SK-N-SH (cell line): ENCODE data around the gene ERC2. TPM values are rescaled to one million over a fixed set of nuclear protein-coding genes. Genes with fewer than 3 reads are reported as not detected.

ENCODE experiments used
- CTCF ChIA-PET: fragments of 300-600, 350-600 bp; formaldehyde crosslinking; extraction: SDS; loops from one replicate; lab custom pipeline; 2021; lab: Yijun Ruan, JAX
- POLR2A ChIA-PET: fragments of 350-600 bp; sonication (Branson Sonifier 250); formaldehyde crosslinking; extraction: SDS; loops from one replicate; lab custom pipeline; 2020; ENCODE audit warnings: antibody characterized with exemption, inconsistent platforms; lab: Yijun Ruan, JAX
- DNase-seq: peaks from one replicate; pipeline ENCODE4 v3.0.0; 2012
- H2AFZ ChIP-seq: fragments of 200-600 bp; sonication (generic); 2 replicates; pipeline ENCODE4 v1.8.1; 2016; ENCODE audit warnings: antibody characterized with exemption, mild to moderate bottlenecking, low read depth
- H3F3A ChIP-seq: fragments of 200-600 bp; sonication (generic); replicated peaks from 2 replicates; pipeline ENCODE3; 2016; ENCODE audit warnings: antibody characterized with exemption, mild to moderate bottlenecking; ENCODE audit not compliant: insufficient read depth
- H3K27ac ChIP-seq, 2 experiments: fragments of 200-500 bp in 1 of 2; fragments of 200-600 bp in 1 of 2; sonication (Bioruptor generic) in 1 of 2; sonication (generic), shearing (Covaris generic) in 1 of 2; 2 replicates each; pipeline versions ENCODE4 v1.5.1 to v1.6.1; 2014 to 2016; ENCODE audit warnings: low read depth in 2 of 2, inconsistent platforms in 1 of 2, low read length in 1 of 2, mild to moderate bottlenecking in 1 of 2, mixed read lengths in 1 of 2
- H3K27me3 ChIP-seq: fragments of 200-600 bp; sonication (generic), shearing (Covaris generic); 2 replicates; pipeline ENCODE4 v1.6.1; 2016; ENCODE audit warnings: mixed run types; ENCODE audit not compliant: insufficient read depth
- H3K36me3 ChIP-seq, 2 experiments: fragments of 200-500 bp in 1 of 2; fragments of 200-600 bp in 1 of 2; sonication (Bioruptor generic) in 1 of 2; sonication (generic) in 1 of 2; replicated peaks in 1 of 2; 2 replicates each; pipeline versions ENCODE3 to v1.5.1; 2014 to 2016; ENCODE audit warnings: low read length in 1 of 2, mild to moderate bottlenecking in 1 of 2; ENCODE audit not compliant: insufficient read depth in 2 of 2, control insufficient read depth in 1 of 2
- H3K4me1 ChIP-seq, 2 experiments: fragments of 200-500 bp in 1 of 2; fragments of 200-600 bp in 1 of 2; sonication (Bioruptor generic) in 1 of 2; sonication (generic), shearing (Covaris generic) in 1 of 2; 2 replicates each; pipeline versions ENCODE4 v1.5.1 to v1.6.1; 2014 to 2016; ENCODE audit warnings: low read depth in 1 of 2, low read length in 1 of 2, mixed run types in 1 of 2; ENCODE audit not compliant: insufficient read depth in 2 of 2, control insufficient read depth in 1 of 2
- H3K4me2 ChIP-seq: fragments of 200-600 bp; sonication (generic), shearing (Covaris generic); 2 replicates; pipeline ENCODE4 v1.6.1; 2017; ENCODE audit warnings: mixed run types
- H3K4me3 ChIP-seq, 2 experiments: fragments of 200-500 bp in 1 of 2; fragments of 200-600 bp in 1 of 2; sonication (Bioruptor generic) in 1 of 2; sonication (generic), shearing (Covaris generic) in 1 of 2; 2 replicates each; pipeline versions ENCODE4 v1.5.1 to v1.8.1; 2014 to 2016; ENCODE audit warnings: low read depth in 2 of 2, inconsistent platforms in 1 of 2, low read length in 1 of 2, mild to moderate bottlenecking in 1 of 2, mixed read lengths in 1 of 2, moderate library complexity in 1 of 2
- H3K79me2 ChIP-seq: fragments of 200-600 bp; sonication (generic); 2 replicates; pipeline ENCODE4 v1.8.1; 2017; ENCODE audit warnings: mild to moderate bottlenecking; ENCODE audit not compliant: insufficient read depth
- H3K9ac ChIP-seq: fragments of 200-600 bp; sonication (generic); 2 replicates; pipeline ENCODE4 v1.6.1; 2017; ENCODE audit warnings: mixed run types
- H3K9me2 ChIP-seq: fragments of 200-600 bp; sonication (generic); 2 replicates; pipeline ENCODE4 v1.6.1; 2017; ENCODE audit warnings: mixed run types
- H3K9me3 ChIP-seq: fragments of 200-600 bp; sonication (generic); 2 replicates; pipeline ENCODE4 v1.6.1; 2017; ENCODE audit warnings: mixed run types, mild to moderate bottlenecking, moderate library complexity
- H4K20me1 ChIP-seq: fragments of 200-600 bp; sonication (generic); 2 replicates; pipeline ENCODE4 v1.6.1; 2017; ENCODE audit warnings: mild to moderate bottlenecking, mixed run types; ENCODE audit not compliant: insufficient read depth
- CHD2 ChIP-seq: fragments of 150-350 bp; IDR thresholded peaks from 2 replicates; pipeline ENCODE4 v1.6.1; 2018; ENCODE audit warnings: low read length; ENCODE audit not compliant: partially characterized antibody
- CTCF ChIP-seq: fragments of 200-600 bp; sonication (generic); IDR thresholded peaks from 2 replicates; pipeline ENCODE4 v1.6.1; 2017; ENCODE audit warnings: antibody characterized with exemption, mild to moderate bottlenecking, moderate library complexity
- ELF1 ChIP-seq: IDR thresholded peaks from 2 replicates; pipeline ENCODE4 v1.4.0; 2012
- EP300 ChIP-seq, 2 experiments: IDR thresholded peaks; 2 replicates each; pipeline versions ENCODE4 v1.4.0 to v1.6.1; 2012; ENCODE audit warnings: borderline replicate concordance in 1 of 2, low read depth in 1 of 2, low read length in 1 of 2
- EZH2phosphoT487 ChIP-seq: fragments of 200-600 bp; sonication (generic); IDR thresholded peaks from 2 replicates; pipeline ENCODE4 v1.6.1; 2017; ENCODE audit warnings: low read depth, mixed run types, mild to moderate bottlenecking, antibody characterized with exemption, moderate library complexity, borderline replicate concordance
- FOXJ3 ChIP-seq: sonication (generic); formaldehyde crosslinking; IDR thresholded peaks from 2 replicates; pipeline ENCODE4 v1.5.1; 2020; ENCODE audit warnings: mild to moderate bottlenecking, missing genetic modification reagents
- MEF2A ChIP-seq: IDR thresholded peaks from 2 replicates; pipeline ENCODE4 v1.4.0; 2012; ENCODE audit warnings: low read depth, borderline replicate concordance
- RAD21 ChIP-seq: IDR thresholded peaks from 2 replicates; pipeline ENCODE4 v1.6.1; 2012; ENCODE audit warnings: mild to moderate bottlenecking, low read length
- RFX5 ChIP-seq: IDR thresholded peaks from 2 replicates; pipeline ENCODE4 v1.6.1; 2012; ENCODE audit warnings: mild to moderate bottlenecking, improper control_type of control experiment, low read length
- RXRA ChIP-seq: IDR thresholded peaks from 2 replicates; pipeline ENCODE4 v1.4.0; 2012; ENCODE audit warnings: low read depth, mild to moderate bottlenecking, borderline replicate concordance
- SIN3A ChIP-seq: IDR thresholded peaks from 2 replicates; pipeline ENCODE4 v1.6.1; 2012; ENCODE audit warnings: low read depth, mild to moderate bottlenecking, low read length, moderate library complexity, borderline replicate concordance
- TEAD4 ChIP-seq: IDR thresholded peaks from 2 replicates; pipeline ENCODE4 v1.4.0; 2012; ENCODE audit warnings: mild to moderate bottlenecking, borderline replicate concordance; ENCODE audit not compliant: insufficient read depth
- USF1 ChIP-seq: IDR thresholded peaks from 2 replicates; pipeline ENCODE4 v1.4.0; 2012; ENCODE audit warnings: low read depth, borderline replicate concordance
- YY1 ChIP-seq: IDR thresholded peaks from 2 replicates; pipeline ENCODE4 v1.4.0; 2012; ENCODE audit warnings: low read depth, mild to moderate bottlenecking
- WGBS: methylation state at CpG from one replicate; pipeline ENCODE4 v1.1.6; 2017; ENCODE audit warnings: low lambda C conversion rate; 5-methylcytosine and 5-hydroxymethylcytosine counted together
- polyA plus RNA-seq, 3 experiments: library from polyadenylated mRNA; depleted of rRNA; stranded (reverse); fragments of >200 nt; gene quantifications; 2 replicates each; pipeline ENCODE4 v1.2.3, GENCODE V29; 2012
- TF ChIP-seq, protein P1 (sequence below): IDR thresholded peaks from 2 replicates; pipeline ENCODE4; 2012

Gene ERC2
- polyA plus RNA-seq, 1 of the 3 experiments (the other 2 are of a cell fraction) = 1.6 TPM

GRCh38 chr3:55935241-55935640 lies 533.0 kb downstream of the ERC2 start:
- no peak overlapping the region for H3K9ac ChIP-seq
- CTCF ChIA-PET = interaction anchor here (0.6 kb wide), 1 partner anchor 382 kb away, joined by 3 read pairs; no protein-coding TSS in a partner anchor
- H3K36me3 ChIP-seq = no peaks in the 10 kb centered on the region
- no peaks in the 10 kb centered on the region for H4K20me1 ChIP-seq
- H3K4me2 ChIP-seq = no peak overlapping the region
- H3F3A ChIP-seq = no peaks in the 10 kb centered on the region
- H3K9me3 ChIP-seq = no peaks in the 10 kb centered on the region
- TF ChIP-seq RFX5 (no peak), SIN3A (no peak), USF1 (no peak), TEAD4 (no peak), YY1 (no peak), FOXJ3 (CRISPR knock-in tag) (no peak), RAD21 (no peak), CHD2 (no peak), EZH2phosphoT487 (no peak)
- TF ChIP-seq, all 33 proteins: peak for 0
- POLR2A ChIA-PET = no interaction called here
- Histone ChIP-seq H3K4me3 (no peak overlapping the region), H3K4me1 (no peaks in the 10 kb centered on the region), H3K79me2 (no peaks in the 10 kb centered on the region), H3K27ac (no peak overlapping the region), H3K27me3 (no peaks in the 10 kb centered on the region), H2AFZ (no peak overlapping the region), H3K9me2 (no peaks in the 10 kb centered on the region)
- no peak for DNase-seq
- 45% methylated on average over 3 of the region's 4 CpGs for WGBS

- Histone ChIP-seq H2AFZ (no peak overlapping the region), H3K4me1 (no peaks in the 10 kb centered on the region), H3K4me2 (no peak overlapping the region), H3K9me2 (no peaks in the 10 kb centered on the region), H3K4me3 (no peak overlapping the region), H3K79me2 (no peaks in the 10 kb centered on the region), H3K27ac (no peak overlapping the region), H3K9ac (no peak overlapping the region), H3K36me3 (no peaks in the 10 kb centered on the region), H3K27me3 (no peaks in the 10 kb centered on the region), H3K9me3 (no peaks in the 10 kb centered on the region), H3F3A (no peaks in the 10 kb centered on the region), H4K20me1 (no peaks in the 10 kb centered on the region)
- TF ChIP-seq, protein P1, sequence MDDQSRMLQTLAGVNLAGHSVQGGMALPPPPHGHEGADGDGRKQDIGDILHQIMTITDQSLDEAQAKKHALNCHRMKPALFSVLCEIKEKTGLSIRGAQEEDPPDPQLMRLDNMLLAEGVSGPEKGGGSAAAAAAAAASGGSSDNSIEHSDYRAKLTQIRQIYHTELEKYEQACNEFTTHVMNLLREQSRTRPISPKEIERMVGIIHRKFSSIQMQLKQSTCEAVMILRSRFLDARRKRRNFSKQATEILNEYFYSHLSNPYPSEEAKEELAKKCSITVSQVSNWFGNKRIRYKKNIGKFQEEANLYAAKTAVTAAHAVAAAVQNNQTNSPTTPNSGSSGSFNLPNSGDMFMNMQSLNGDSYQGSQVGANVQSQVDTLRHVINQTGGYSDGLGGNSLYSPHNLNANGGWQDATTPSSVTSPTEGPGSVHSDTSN = no peak
- TF ChIP-seq MEF2A = no peak
- TF ChIP-seq EP300 (IDR thresholded peaks at IDR 0.05; ENCODE audit: borderline replicate concordance in 1 of 2, low read depth in 1 of 2, low read length in 1 of 2) = no peak
- no peak for TF ChIP-seq CTCF
- no peak for TF ChIP-seq ELF1
- TF ChIP-seq RXRA = no peak
- no peak for DNase-seq
- ChIA-PET CTCF (no interaction called here), POLR2A (no interaction called here)
- WGBS = 73% methylated on average over 1 of the region's 1 CpG
Observed at GRCh38 chr3:55934771-55935170, 533.5 kb downstream of the ERC2 start.
